IPS-NIHi7 (cell line): ENCODE results near the gene TMEM63B.
A peak's percentile ranks its signal among the peaks of the same experiment; 100 is the strongest.
"Not testable (repeated sequence)": the region's sequence is repeated elsewhere in the genome, so short reads cannot be mapped to it uniquely, and the experiment has no call there.

Source experiments
- DNase-seq: peaks from one replicate; pipeline ENCODE4 v3.0.0; 2012; ENCODE audit warnings: mixed read lengths; ENCODE audit errors: extremely low spot score

Gene TMEM63B

GRCh38 chr6:44094403-44095242 lies 32.7 kb upstream of the TMEM63B start:
- DNase-seq = no peak

- DNase-seq = not testable (repeated sequence)
Measured at GRCh38 chr6:44095243-44095623, 32.1 kb upstream of the TMEM63B start.

- peak; percentile 84 for DNase-seq
Measured at GRCh38 chr6:44096612-44097011, 30.7 kb upstream of the TMEM63B start.

GRCh38 chr6:44097782-44098317 lies 29.5 kb upstream of the TMEM63B start:
- no peak for DNase-seq

- DNase-seq = no peak
Measured at GRCh38 chr6:44099192-44099591, 28.2 kb upstream of the TMEM63B start.

GRCh38 chr6:44100088-44100550 lies 27.2 kb upstream of the TMEM63B start:
- DNase-seq = peak; percentile 64

- DNase-seq = no peak
Measured at GRCh38 chr6:44101832-44102231, 25.5 kb upstream of the TMEM63B start.

- peak; percentile 68 for DNase-seq
Measured at GRCh38 chr6:44102527-44102926, 24.8 kb upstream of the TMEM63B start.

- no peak for DNase-seq
Measured at GRCh38 chr6:44104481-44105021, 22.8 kb upstream of the TMEM63B start.

- no peak for DNase-seq
Measured at GRCh38 chr6:44105146-44105545, 22.2 kb upstream of the TMEM63B start.

GRCh38 chr6:44105993-44106740 lies 21.2 kb upstream of the TMEM63B start:
- no peak for DNase-seq

GRCh38 chr6:44107017-44107416 lies 20.3 kb upstream of the TMEM63B start:
- no peak for DNase-seq

- no peak for DNase-seq
Measured at GRCh38 chr6:44108471-44108870, 18.9 kb upstream of the TMEM63B start.

GRCh38 chr6:44109212-44109611 lies 18.1 kb upstream of the TMEM63B start:
- DNase-seq = no peak

- DNase-seq = no peak
Measured at GRCh38 chr6:44110005-44110676, 17.2 kb upstream of the TMEM63B start.

- DNase-seq = no peak
Measured at GRCh38 chr6:44110966-44111365, 16.4 kb upstream of the TMEM63B start.

- no peak for DNase-seq
Measured at GRCh38 chr6:44111434-44112417, 15.6 kb upstream of the TMEM63B start.

GRCh38 chr6:44113414-44113813 lies 13.9 kb upstream of the TMEM63B start:
- DNase-seq = peak; percentile 28

- DNase-seq = no peak
Measured at GRCh38 chr6:44115866-44116265, 11.5 kb upstream of the TMEM63B start.

- DNase-seq = no peak
Measured at GRCh38 chr6:44116641-44117382, 10.5 kb upstream of the TMEM63B start.
